Posterior vena cava (tissue), 2 donors: ENCODE results near the gene BBC3. TPM values are rescaled to one million over a fixed set of nuclear protein-coding genes. Genes with fewer than 3 reads are reported as not detected.

Experiments used
- DNase-seq: peaks from one replicate; pipeline ENCODE4 v3.0.0-alpha.2; 2020; ENCODE audit warnings: low spot score
- intact Hi-C, 2 donors: fragments of 100-400 bp; cut with DNase I; formaldehyde crosslinking; loops; one replicate each; pipeline versions ENCODE4 v1.14.1 to v1.14.2; 2022 to 2023
- total RNA-seq, 2 donors: library from RNA; stranded (reverse); fragmentation: NEBNext Ultra II Directional; extraction: Animal tissue kit (Norgen Biotek cat#: 25700); gene quantifications; one replicate each; pipeline ENCODE4 v1.2.1, GENCODE V29; 2021
- donor health status: DM: yes; HTN: yes; CAD: no.
- donor health status: DM: yes; HTN: yes; CAD: no.

Gene BBC3
- total RNA-seq, 2 donors from 2014 or later = 3.7 to 4.2 TPM

DNA sequence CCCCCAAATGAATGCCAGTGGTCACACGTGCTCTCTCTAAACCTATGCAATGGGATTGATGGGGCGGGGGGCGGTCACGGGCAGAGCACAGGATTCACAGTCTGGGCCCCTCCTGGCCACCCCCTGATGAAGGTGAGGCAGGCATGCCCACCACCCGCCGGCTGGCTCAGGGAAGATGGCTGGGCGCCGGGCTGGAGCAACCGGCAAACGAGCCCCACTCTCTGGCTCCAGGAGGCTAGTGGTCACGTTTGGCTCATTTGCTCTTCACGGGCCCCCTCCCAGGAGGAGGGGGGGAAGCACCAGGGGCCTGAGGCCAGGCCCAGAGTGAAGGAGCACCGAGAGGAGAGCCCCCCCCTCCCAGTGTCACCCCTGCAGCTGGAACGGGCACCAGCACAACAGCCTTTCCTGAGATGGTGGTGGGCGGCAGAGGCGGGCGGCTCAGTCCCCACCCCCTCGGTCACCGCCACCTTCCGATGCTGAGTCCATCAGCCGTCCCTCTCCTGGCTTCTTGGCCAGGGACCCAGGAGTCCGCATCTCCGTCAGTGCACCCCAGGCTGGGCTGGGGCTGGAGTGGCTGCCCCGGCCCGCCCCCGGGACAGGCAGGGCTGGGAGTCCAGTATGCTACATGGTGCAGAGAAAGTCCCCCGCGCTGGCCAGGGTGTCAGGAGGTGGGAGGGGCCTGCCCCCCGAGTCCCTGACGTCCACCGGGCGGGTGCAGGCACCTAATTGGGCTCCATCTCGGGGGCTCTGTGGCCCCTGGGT is 9.7 kb downstream of the BBC3 start:
- DNase-seq = no peak
- intact Hi-C loops = loop anchor here in 1 of 2 donors (10.0 kb wide), 1 partner anchor 66 kb away; no protein-coding TSS in a partner anchor

DNA sequence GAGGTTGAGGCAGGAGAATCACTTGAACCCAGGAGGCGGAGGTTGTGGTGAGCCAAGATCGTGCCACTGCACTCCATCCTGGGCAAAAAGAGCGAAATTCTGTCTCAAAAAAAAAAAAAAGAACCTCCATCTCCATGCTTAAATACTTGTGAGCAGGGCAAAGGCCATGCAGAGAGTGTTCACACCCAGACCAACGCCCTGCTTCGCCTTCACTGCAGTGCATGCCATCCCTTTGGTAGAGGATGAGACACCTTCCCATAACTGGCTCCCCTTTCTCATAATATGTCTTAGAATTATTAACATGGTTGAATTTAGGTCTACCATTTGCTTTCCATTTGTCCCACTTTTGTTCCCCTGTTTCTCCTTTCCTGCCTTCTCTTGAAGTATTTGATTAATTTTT is 15.4 kb downstream of the BBC3 start:
- intact Hi-C loops = no loop called here
- DNase-seq = no peak

DNA sequence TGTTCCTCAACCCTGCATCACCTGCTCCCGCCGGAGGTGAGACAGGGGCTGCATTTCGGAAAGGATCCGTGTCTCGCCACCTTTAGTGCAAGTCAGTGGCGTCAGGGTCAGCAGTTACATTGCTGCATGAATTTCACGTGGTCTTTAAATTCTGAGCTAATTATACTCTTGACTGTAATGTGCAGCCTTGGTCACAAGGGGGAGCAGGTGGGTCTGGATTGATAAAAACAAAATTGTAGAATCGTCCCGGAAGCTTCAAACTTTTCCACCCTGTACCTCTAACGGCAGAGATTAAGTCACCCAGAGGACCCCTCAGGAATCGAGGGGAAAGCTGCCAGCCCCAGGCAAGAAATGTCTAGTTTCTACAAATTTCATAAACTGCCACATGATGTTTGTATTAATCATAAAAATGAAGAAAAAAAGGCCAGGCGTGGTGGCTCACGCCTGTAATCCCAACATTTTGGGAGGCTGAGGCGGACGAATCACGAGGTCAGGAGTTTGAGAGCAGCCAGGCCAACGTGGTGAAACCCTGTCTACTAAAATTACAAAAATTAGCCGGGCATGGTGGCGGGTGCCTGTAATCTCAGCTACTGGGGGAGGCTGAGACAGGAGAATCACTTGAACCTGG is 20.2 kb downstream of the BBC3 start:
- no peak for DNase-seq
- intact Hi-C loops = loop anchor here in 1 of 2 donors (2.0 kb wide), 1 partner anchor 38 kb away; no protein-coding TSS in a partner anchor

DNA sequence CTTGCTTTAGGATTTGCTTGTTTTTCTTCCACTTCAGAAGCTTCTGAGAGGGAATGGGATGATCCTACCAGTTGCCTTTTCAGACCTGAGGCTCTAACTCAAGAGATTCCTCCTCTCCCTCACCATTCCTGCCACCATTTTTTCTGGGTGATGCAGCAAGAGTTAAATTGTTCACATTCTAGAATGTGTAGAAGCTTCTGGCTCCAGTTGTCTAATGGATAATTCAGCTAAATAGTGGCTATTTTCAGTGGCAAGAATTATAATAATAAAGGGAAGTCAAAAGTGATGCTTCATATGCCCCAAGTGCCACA is 20.9 kb downstream of the BBC3 start:
- intact Hi-C loops = loop anchor here in 1 of 2 donors (2.0 kb wide), 1 partner anchor 39 kb away; no protein-coding TSS in a partner anchor

DNA sequence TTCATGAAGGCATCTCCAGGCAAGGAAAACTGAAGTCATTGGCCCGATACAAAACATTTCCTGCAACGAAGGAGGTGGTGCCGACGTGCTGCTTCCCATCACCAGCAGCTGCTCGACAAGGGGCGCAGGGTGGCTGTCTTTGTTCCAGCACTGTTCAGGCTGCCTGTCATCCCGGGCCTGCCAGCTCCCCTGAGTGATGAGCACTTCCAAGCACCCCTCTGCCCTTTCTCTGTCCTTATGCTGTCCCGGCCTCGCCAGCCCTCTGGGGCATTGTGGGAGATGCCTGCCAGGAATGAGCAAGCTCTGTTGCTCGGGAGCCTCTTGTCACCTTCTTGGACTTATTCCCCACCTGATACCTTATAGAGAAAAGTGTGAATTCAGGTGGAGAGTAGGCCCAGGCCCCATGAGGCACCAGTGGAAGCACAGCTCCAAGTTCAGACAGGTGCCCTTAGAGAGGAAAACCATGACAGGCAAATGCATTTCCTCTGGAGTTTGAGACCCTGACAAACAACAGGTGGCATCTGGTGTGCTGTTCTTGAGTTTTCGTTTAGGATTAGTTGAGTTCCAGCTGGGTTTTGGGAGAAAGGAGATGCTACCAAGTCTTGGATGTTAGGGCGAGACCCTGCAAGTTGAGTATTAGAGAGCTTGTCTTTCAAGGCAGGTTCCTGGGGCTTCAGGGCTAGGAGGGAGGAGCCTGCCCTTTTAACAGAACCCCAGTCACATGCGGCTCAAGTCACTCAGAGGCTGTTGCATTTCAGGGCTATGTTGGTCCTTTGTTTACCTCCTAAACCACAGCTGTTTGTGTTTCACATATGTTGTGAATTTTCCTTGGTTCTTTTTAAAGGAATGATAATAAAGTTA is 21.4 kb downstream of the BBC3 start:
- intact Hi-C loops = loop anchor here in 1 of 2 donors (2.0 kb wide), 1 partner anchor 39 kb away; no protein-coding TSS in a partner anchor
- DNase-seq = no peak

More for the DNA sequence above, 20.9 kb downstream of the BBC3 start:
- DNase-seq = no peak

DNA sequence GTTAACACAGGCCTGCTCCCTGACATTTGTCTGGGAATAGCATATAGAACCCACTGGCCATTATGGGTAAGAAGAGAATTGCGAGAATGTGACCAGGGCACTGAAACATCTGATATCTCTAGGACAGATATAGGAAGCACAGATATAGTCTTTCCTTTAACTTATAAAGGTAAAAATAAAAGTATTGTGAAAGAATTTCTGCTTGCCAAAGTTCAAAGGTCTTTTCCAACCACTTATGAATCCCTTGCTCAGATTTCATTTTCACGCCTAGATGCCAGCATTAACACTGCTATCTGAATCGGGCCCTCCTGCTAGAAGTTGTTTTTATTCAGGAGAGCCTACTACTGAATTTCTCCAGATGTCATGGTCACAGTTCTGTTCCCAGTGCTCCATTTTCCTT is 27.7 kb downstream of the BBC3 start:
- DNase-seq = no peak
- intact Hi-C loops = no loop called here

DNA sequence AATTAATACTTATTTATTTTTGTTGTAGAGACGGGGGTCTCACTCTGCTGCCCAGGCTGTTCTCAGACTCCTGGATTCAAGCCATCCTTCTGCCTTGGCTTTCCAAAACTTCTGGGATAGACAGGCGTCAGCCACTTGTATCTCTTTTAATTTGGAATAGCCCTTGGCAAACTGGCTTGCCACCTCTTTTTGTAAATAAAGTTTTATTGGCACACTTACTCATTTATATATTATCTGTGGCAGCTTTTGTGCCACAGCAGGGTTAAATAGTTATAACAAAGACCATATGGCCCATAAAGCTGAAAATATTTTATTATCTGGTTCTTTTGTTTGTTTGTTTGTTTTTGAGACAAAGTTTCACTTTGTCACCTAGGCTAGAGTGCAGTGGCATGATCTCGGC is 30.5 kb downstream of the BBC3 start:
- DNase-seq = no peak
- intact Hi-C loops = no loop called here

DNA sequence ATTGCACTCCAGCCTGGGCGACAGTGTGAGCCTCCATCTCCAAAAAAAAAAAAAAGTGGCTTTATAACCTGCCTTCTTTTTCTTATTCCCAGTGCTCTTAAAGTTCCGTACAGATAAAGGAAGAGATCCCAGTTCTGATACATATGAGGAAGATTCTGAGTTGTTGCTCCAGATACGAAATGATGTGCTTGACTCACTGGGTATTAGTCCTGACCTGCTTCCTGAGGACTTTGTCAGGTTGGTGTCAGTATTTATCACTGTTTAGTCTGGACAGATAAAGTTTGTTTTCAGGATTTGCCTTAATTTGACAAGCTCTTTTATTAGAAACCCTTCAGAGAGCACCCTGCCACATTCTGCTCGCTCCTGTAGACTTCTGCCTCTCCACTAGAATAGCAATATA is 33.9 kb downstream of the BBC3 start:
- no peak for DNase-seq
- intact Hi-C loops = no loop called here

DNA sequence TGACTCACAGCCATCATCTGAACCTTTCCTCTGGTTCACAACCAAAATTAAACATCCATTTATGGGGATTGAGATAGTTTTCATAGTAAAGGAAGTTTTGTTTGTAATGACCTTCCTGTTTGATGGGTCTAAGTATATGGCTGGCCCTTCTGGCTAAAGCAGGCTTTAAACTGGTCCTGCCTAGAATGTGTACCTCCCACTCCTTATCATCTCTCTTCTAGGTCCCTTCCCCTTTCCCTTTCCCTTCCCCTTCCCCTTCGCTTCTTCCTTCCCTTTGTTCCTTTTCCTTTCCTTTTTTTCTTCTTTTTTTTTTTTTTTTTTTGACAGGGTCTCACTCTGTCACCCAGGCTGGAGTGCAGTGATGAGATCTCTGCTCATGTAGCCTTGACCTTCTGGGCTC is 35.6 kb downstream of the BBC3 start:
- intact Hi-C loops = no loop called here

DNA sequence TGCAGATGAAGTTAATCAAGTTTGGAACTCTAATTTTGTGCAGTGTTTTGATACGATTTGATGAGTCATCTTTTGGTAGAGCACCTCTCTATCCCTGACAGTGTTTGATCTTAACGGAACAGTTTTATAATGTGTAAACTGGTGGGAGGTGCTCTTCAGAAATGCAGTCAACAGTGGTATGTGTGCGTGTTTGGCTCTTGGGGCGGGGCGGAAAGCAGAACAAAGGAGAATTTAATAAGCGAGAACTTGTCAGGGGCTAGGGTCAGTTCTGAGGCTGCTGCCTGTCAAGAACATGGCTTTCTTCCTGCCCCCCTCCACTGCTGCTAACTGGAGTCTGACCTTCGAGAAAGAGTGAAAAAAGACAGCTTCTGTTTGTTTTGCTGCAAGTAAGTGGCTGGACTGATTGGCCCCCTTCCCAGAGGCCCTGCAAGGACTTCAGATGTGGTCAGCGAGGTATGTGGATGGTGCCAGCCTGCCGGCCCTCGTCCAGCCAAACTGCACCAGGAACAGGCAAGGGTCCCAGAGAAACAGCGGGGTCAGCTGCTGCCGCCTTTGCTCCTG is 40.8 kb downstream of the BBC3 start:
- intact Hi-C loops = no loop called here
- no peak for DNase-seq

More for the DNA sequence above, 35.6 kb downstream of the BBC3 start:
- no peak for DNase-seq

DNA sequence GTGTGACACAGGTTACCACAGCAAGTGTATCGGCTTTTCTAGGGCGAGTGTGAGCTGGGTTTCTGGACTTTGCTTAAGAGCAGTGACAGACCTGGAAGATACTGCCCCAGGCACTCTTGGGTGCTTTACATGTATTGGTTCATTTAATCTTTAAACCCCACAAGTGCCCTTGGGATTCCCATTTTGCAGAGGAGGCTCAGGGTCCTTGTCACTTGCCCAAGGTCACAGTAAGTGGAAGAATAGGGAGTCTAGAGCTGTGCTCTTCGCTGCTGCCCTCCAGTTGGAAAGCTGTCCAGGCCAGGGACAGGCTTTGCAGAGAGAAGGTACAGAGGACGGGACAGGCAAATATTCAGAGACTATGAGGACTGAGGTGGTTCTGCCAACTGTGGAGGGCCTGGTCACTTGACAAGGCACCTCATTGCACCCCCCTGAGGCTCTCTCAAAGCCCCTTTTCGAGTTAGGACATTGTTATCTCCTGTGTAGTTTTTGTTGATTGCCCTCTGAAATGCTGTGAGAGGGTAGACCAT is 42.4 kb downstream of the BBC3 start:
- intact Hi-C loops = no loop called here
- no peak for DNase-seq

DNA sequence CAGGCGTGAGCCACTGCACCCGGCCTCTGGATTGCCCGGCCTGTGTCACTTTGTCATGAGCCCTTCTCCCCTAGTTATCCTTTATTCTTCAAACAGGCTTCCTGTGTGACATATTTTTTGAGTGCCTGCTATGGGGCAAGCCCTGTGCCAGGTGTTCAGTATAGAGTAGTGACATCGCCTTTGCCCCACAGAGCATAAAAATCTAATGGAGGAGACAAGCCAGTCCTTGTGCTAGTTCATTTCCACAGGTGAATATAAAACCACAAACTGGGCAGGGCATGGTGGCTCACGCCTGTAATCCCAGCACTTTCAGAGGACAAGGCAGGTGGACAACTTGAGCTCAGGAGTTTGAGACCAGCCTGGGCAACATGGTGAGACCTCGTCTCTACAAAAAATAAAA is 43.2 kb downstream of the BBC3 start:
- intact Hi-C loops = no loop called here
- no peak for DNase-seq

DNA sequence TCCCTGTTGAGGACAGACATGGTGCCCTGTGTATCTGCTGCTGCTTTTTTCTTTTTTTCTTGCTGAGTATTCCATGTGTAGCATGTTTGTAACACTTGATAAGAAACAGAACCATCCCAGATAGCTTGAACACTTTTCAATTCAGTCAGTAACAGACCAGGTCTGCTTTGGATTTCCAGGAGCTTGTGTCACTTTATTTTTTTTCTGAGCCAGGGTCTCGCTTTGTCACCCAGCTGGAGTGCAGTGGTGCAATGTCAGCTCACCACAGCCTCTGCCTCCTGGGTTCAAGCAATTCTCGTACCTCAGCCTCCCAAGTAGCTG is 43.7 kb downstream of the BBC3 start:
- no peak for DNase-seq
- intact Hi-C loops = no loop called here

DNA sequence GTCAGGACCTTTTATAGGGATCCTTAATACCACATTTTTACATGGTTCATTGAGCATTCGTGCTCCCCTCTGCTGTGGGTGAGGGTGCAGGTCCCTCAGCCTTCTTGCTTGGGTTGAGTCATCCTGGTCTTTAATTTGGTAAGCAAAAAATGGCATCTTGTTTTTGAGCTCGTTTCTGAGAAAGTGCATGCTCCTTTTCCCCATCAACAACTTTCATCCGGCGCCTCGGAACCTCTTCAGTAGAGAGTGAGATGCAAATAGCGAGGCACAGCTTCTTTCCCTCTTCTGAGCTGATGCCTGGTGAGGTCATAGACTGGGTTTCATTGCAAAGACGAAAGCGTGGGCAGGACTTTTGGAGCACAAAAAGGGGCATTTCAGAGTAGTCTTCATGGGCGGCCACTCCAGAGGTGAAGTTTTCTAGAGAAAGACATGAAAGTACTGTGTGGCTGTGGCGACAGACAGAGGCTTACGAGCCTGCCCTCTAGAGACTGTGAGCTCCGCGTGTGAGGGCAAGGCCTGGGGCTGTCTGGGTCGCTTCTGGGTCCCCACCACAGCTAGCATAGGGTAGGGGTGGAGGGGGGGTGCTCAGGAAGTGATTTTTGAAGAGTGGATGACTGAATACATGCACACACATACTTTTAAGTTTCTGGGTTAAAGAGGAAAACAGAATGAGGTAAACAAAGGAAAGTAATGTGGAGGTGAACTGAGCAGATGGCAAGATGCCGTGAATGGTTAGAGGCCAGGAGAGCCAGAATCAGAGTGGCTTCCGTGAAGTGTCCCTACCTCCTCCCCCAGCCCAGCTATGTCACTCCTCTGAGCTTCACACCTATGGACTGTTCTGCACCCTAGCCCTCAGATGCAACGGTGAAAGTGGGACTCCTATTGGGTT is 44.3 kb downstream of the BBC3 start:
- intact Hi-C loops = no loop called here
- no peak for DNase-seq

DNA sequence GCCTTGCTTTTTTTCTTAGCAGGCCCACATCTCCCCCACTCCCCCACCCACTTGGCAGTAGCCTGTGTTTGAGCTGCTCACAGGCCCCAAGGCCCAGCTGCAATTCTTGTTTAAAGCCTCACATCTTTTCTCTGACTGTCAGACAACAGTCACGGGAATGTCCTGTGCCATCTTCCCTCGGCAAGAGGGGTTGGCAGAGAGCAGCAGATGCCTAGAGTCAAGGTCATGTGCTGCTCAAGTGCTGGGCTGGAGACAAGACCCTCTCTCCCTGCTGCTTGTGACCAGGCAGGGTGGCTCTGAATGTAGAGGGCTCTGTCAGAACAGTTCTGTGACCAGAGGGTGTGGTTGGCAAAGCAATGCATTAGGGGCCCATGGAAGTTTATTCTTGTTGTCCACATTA is 47.4 kb downstream of the BBC3 start:
- no peak for DNase-seq
- intact Hi-C loops = no loop called here

DNA sequence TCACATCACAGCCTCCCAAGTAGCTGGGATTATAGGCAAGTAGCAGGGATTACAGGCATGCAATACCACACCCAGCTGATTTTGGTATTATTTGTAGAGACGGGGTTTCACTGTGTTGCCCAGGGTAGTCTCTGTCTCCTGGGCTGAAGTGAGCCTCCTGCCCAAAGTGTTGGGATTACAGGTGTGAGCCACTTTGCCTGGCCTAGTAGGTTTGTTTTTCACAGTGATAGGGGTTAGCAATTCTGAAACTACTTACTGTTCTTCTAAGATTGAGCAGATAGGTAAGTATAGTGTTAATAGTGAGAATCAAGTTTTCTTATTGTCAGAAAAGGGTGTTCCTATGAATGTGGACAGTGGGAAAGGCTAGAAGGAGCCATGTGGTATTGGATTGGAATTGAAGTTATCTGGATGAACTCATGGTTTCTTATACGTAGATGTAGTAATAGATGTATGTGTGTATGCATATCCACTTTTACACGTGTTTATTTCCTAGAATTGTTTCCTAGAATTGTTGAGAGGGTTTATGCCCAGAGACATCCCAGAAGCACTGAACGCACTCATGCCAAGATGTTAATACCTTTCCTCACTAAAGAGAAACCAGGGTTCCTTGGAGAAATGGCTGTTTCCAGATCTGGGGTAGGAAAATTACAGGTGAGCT is 51.2 kb downstream of the BBC3 start:
- DNase-seq = no peak
- intact Hi-C loops = no loop called here

DNA sequence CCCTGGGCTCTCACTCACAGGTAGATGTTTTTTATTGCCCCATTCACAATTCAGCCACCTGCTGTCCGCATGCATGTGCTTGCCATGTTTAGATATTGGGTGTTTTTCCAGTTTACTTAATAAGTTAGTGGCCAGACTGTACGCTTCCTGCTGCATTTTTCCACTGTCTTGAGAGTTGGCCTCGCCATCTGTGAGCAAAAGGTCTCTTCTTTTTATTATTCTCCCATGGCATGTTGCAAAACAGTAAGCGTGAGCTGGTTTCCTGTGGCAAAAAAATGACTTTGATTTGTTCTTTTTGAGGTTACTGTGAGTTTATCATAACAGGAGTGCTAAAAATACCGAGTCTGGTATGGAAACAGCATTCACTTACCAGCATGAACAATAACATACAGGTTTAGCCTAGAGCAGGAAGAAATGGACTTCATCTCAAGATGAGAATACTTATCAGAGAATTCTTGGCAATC is 54.3 kb downstream of the BBC3 start:
- intact Hi-C loops = no loop called here
- no peak for DNase-seq

DNA sequence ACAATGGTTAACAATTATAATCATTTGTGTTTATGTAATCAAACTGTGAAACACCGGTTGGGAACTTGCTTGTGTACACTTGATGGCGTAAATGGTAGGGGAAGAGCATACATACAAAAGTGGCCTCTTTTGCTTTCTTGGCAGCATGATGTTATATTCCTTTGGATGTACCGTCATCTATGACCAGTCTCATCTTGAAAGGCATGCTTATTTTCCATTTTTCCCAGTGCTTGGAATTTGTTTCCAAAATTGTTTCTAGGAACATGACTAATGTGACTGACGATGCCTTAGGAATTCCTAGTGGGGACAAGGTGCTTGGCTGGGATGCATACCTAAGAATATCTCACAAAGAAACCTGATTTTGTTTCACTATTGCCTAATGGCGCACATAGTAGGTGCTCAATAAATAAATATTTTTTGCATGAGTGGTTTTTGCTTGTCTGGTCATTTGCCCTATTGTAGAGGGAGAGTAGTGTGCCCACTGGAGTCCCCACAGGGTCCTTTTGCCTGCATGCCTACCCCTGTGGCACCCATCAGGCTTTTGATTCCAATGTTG is 54.9 kb downstream of the BBC3 start:
- DNase-seq = no peak
- intact Hi-C loops = no loop called here
